ENCODE data around the gene PNISR. TPM values are rescaled to one million over a fixed set of nuclear protein-coding genes. Genes with fewer than 3 reads are reported as not detected.
A peak's percentile ranks its signal among the peaks of the same experiment; 100 is the strongest.

Gene PNISR
- total RNA-seq, 2 experiments from 2014 or later = 88.8 to 91.6 TPM

GRCh38 chr6:99369533-99369932 lies 55.6 kb downstream of the PNISR start:
- Mint-ChIP-seq H3K36me3 (no peaks in the 10 kb centered on the region), H3K4me1 (no peaks in the 10 kb centered on the region), H3K27ac (no peak overlapping the region), H3K4me3 (no peak overlapping the region), H3K27me3 (no peaks in the 10 kb centered on the region), H3K9me3 (no peaks in the 10 kb centered on the region)
- DNase-seq = no peak

GRCh38 chr6:99366852-99367251 lies 58.3 kb downstream of the PNISR start:
- no peak for DNase-seq
- H3K36me3 Mint-ChIP-seq = no peaks in the 10 kb centered on the region
- no peak overlapping the region for H3K27ac Mint-ChIP-seq
- no peaks in the 10 kb centered on the region for H3K9me3 Mint-ChIP-seq
- no peak overlapping the region for H3K4me3 Mint-ChIP-seq
- H3K27me3 Mint-ChIP-seq = no peaks in the 10 kb centered on the region
- peaks cover 4% of the 10 kb centered on the region for H3K4me1 Mint-ChIP-seq

GRCh38 chr6:99364026-99364425 lies 61.1 kb downstream of the PNISR start:
- Mint-ChIP-seq H3K27me3 (peaks cover 15% of the 10 kb centered on the region), H3K27ac (no peak overlapping the region), H3K9me3 (no peaks in the 10 kb centered on the region), H3K36me3 (no peaks in the 10 kb centered on the region), H3K4me1 (peaks cover 4% of the 10 kb centered on the region), H3K4me3 (no peak overlapping the region)
- no peak for DNase-seq

DNA sequence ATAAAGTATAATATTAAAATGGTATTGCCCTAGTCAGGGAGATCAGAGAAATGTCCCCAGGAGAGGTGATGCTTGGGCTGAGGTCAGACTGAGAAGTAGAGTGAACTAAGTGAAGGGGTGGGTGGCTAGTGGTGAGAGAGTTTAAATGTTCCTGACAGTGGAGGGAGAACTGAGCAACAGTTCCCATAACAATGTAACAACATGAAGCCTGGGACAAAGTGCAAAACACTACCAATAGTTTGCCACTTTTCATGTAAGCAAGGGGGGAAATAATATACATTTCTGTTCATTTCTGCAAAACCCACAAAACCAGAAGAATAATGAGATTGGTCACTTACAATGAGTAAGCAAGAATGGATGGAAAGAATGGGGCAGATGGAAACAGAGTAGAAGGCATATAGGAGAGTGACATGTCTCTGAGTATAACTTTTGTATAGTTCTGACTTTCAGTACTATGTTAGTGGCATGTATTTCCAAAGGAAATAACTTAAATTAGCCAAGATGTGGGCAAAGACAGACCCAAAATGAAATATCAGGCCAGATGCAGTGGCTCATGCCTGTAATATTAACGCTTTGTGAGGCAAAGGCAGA lies 62.3 kb downstream of the PNISR start:
- peaks cover 4% of the 10 kb centered on the region for H3K4me1 Mint-ChIP-seq
- peaks cover 17% of the 10 kb centered on the region for H3K27me3 Mint-ChIP-seq
- no peaks in the 10 kb centered on the region for H3K9me3 Mint-ChIP-seq
- H3K36me3 Mint-ChIP-seq = no peaks in the 10 kb centered on the region
- H3K27ac Mint-ChIP-seq = no peak overlapping the region
- DNase-seq = no peak
- H3K4me3 Mint-ChIP-seq = no peak overlapping the region

GRCh38 chr6:99359800-99360199 lies 65.3 kb downstream of the PNISR start:
- Mint-ChIP-seq H3K27me3 (peaks cover 33% of the 10 kb centered on the region), H3K9me3 (no peaks in the 10 kb centered on the region), H3K36me3 (no peaks in the 10 kb centered on the region), H3K4me3 (no peak overlapping the region), H3K27ac (no peak overlapping the region), H3K4me1 (peaks cover 4% of the 10 kb centered on the region)
- no peak for DNase-seq

- Mint-ChIP-seq H3K27ac (no peak overlapping the region), H3K36me3 (no peaks in the 10 kb centered on the region), H3K4me1 (no peaks in the 10 kb centered on the region), H3K9me3 (no peaks in the 10 kb centered on the region), H3K27me3 (peaks cover 54% of the 10 kb centered on the region), H3K4me3 (no peak overlapping the region)
- DNase-seq = no peak
Observed at GRCh38 chr6:99356641-99357040, 68.5 kb downstream of the PNISR start.

DNA sequence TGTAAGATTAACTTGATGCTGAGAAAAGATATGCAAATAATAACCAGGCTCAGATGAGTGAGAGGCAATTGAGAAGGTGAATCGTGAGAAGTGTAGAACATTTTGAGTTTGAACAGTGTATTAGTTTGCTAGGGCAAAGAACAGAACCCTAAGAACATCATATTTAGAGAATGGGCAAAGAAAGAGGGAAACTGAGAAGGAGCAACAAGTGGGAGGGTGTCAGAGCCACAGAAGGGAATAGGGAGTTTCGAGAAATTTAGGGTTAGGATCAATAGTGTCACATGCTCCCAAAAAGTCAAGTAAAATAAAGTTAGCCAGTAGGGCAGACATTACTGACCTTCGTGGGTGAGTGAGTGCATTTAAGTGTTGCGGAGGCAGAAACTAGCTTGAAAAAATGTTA lies 70.1 kb downstream of the PNISR start:
- no peaks in the 10 kb centered on the region for H3K9me3 Mint-ChIP-seq
- H3K27ac Mint-ChIP-seq = no peak overlapping the region
- H3K36me3 Mint-ChIP-seq = no peaks in the 10 kb centered on the region
- no peak overlapping the region for H3K4me3 Mint-ChIP-seq
- DNase-seq = no peak
- no peaks in the 10 kb centered on the region for H3K4me1 Mint-ChIP-seq
- peaks cover 57% of the 10 kb centered on the region for H3K27me3 Mint-ChIP-seq

DNA sequence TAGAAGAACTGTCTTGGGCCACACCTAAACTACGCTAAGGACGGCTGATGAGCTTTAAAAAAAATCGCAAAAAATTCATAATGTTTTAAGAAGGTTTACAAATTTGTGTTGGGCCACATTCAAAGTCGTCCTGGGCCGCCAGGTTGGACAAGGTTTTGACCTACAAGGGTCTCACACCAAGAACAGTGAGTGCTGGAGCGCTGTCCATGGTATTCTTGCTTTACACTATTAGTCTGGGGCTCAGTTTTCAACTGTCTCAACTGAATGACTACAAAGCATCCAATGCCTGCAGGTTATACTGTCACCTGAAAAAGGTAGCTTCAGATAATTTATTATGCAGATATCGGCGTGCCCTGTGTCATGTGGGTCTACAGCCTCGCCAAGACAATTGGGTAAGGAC lies 72.0 kb downstream of the PNISR start:
- Mint-ChIP-seq H3K4me1 (no peaks in the 10 kb centered on the region), H3K27me3 (peaks cover 68% of the 10 kb centered on the region), H3K27ac (no peak overlapping the region), H3K36me3 (no peaks in the 10 kb centered on the region), H3K4me3 (no peak overlapping the region), H3K9me3 (no peaks in the 10 kb centered on the region)
- no peak for DNase-seq

GRCh38 chr6:99350573-99350972 lies 74.5 kb downstream of the PNISR start:
- Mint-ChIP-seq H3K27me3 (peaks cover 82% of the 10 kb centered on the region), H3K9me3 (no peaks in the 10 kb centered on the region), H3K27ac (no peak overlapping the region), H3K36me3 (no peaks in the 10 kb centered on the region), H3K4me3 (no peak overlapping the region), H3K4me1 (no peaks in the 10 kb centered on the region)
- DNase-seq = no peak

GRCh38 chr6:99349171-99350141 lies 75.7 kb downstream of the PNISR start, which contains the start of gene FAXC:
Gene FAXC (minus strand): TSS chr6:99349674. CDS start chr6:99349372, 302 bp downstream.
- H3K9me3 Mint-ChIP-seq = no peaks in the 10 kb centered on the region
- no peaks in the 10 kb centered on the region for H3K4me1 Mint-ChIP-seq
- no peaks in the 10 kb centered on the region for H3K36me3 Mint-ChIP-seq
- peaks cover 80% of the 10 kb centered on the region for H3K27me3 Mint-ChIP-seq
- H3K4me3 Mint-ChIP-seq = peak within 1 kb of the TSS; percentile 22
- peak; percentile 15 for DNase-seq
- no peak within 1 kb of the TSS for H3K27ac Mint-ChIP-seq

DNA sequence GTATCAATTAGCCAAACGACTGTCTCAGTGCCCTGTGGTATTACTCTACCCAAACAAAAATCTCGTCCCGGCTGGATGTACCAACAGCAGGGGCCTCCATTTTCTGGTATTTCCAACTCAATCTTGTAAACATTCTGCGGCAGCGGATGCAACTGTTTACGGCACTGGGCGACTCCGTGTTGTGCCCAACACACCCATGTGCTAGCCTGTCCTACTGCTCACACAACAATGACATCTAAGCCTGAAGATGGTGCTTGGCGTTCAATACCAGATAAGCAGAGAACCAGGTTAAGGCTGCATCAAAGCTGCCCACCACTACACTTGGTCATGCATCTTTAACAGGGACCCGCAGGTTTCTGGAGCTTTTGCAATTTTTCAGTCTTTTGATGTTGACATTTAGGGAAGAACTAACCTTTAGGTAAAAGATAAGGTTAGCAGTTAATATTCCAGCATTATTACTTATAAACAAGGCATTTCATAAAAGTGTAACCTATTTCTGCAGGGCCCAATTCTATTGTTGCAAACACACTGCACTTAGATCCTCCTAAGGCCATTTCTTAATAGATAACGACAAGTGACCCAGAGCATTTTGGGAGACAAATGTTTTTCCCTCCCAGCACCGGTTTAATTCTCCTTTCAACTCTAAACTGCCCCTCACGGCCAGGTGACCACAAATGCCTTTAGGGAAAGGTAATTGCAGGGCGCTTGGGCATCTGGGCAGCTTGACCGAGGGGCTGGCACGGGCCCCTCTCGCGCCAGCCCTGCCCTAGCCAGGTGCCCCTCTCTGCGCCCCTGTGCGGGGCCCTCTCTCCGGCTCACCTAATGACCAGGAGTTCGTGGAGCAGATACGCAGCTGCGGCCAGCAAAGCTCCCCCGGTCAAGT lies 76.6 kb downstream of the PNISR start:
- no peak for DNase-seq
- Mint-ChIP-seq H3K4me3 (peak overlapping the region; percentile 22), H3K27ac (no peak overlapping the region), H3K27me3 (peaks cover 83% of the 10 kb centered on the region), H3K9me3 (no peaks in the 10 kb centered on the region), H3K4me1 (peaks cover 3% of the 10 kb centered on the region), H3K36me3 (no peaks in the 10 kb centered on the region)

Other genes with a start within 250 kb of the PNISR start
- not detected for gene FAXC, start 75.6 kb downstream of the PNISR start, total RNA-seq
- 10 to 100 TPM; 21.0 to 23.8 TPM for gene COQ3, start 31.1 kb downstream of the PNISR start, total RNA-seq
- gene USP45, start 90.1 kb upstream of the PNISR start, total RNA-seq = 10 to 100 TPM; 15.7 to 18.6 TPM
- gene CCNC, start 143.4 kb upstream of the PNISR start, total RNA-seq = 10 to 100 TPM; 77.3 to 80.5 TPM
- under 1 TPM in 1 of 2 experiments, not detected in 1; 0.10 TPM for gene PRDM13, start 181.5 kb upstream of the PNISR start, total RNA-seq